ENCODE data around the gene SNX13.
A peak's percentile ranks its signal among the peaks of the same experiment; 100 is the strongest.

SNX13 gene

GRCh38 chr7:17792075-17792936 is 148.0 kb downstream of the SNX13 start:
- DNase-seq (ENCODE audit: low spot score) (no peak), ATAC-seq (ENCODE audit: low read depth) (no peak)
- peaks cover 21% of the 10 kb centered on the region for H3K36me3 ChIP-seq (ENCODE audit: low read depth)
- H3K9me3 ChIP-seq (ENCODE audit: severe bottlenecking), result no peaks in the 10 kb centered on the region
- H3K27ac ChIP-seq (ENCODE audit: poor library complexity, severe bottlenecking), result no peak overlapping the region
- TF ChIP-seq, protein P1, sequence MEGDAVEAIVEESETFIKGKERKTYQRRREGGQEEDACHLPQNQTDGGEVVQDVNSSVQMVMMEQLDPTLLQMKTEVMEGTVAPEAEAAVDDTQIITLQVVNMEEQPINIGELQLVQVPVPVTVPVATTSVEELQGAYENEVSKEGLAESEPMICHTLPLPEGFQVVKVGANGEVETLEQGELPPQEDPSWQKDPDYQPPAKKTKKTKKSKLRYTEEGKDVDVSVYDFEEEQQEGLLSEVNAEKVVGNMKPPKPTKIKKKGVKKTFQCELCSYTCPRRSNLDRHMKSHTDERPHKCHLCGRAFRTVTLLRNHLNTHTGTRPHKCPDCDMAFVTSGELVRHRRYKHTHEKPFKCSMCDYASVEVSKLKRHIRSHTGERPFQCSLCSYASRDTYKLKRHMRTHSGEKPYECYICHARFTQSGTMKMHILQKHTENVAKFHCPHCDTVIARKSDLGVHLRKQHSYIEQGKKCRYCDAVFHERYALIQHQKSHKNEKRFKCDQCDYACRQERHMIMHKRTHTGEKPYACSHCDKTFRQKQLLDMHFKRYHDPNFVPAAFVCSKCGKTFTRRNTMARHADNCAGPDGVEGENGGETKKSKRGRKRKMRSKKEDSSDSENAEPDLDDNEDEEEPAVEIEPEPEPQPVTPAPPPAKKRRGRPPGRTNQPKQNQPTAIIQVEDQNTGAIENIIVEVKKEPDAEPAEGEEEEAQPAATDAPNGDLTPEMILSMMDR (IDR thresholded peaks at IDR 0.05; ENCODE audit: poor library complexity, severe bottlenecking), result no peak
- no peak overlapping the region for H3K4me3 ChIP-seq (ENCODE audit: severe bottlenecking)
- no peaks in the 10 kb centered on the region for H3K27me3 ChIP-seq (ENCODE audit: insufficient read depth, poor library complexity, severe bottlenecking)
- H3K4me1 ChIP-seq (ENCODE audit: insufficient read depth, poor library complexity, severe bottlenecking), result no peaks in the 10 kb centered on the region

DNA sequence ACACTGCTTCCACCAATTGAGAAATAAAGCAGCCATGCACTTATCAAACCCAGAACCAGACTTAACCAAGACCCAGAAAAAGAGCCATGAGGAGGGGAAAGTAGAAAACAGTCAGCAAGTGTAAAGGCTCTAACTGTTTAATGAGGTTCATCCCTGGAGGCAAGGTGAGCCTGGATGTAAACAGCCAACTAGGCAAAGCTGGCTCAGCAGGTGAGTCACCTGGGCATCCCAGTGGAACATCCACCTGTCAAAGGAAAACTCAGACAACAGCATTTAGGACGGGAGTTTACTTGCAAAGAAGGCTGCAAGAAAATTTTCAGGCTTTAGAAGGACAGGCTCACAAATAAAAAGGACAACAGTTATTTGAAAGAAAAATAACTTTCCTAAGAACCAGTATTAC is 153.0 kb downstream of the SNX13 start:
- Histone ChIP-seq H3K9me3 (ENCODE audit: severe bottlenecking) (no peaks in the 10 kb centered on the region), H3K4me1 (ENCODE audit: insufficient read depth, poor library complexity, severe bottlenecking) (peaks cover 6% of the 10 kb centered on the region), H3K4me3 (ENCODE audit: severe bottlenecking) (no peak overlapping the region), H3K27me3 (ENCODE audit: insufficient read depth, poor library complexity, severe bottlenecking) (no peaks in the 10 kb centered on the region), H3K27ac (ENCODE audit: poor library complexity, severe bottlenecking) (no peak overlapping the region), H3K36me3 (ENCODE audit: low read depth) (peaks cover 4% of the 10 kb centered on the region; the same call in 1 of the 2 replicates)
- no peak for DNase-seq (ENCODE audit: low spot score)
- TF ChIP-seq, protein P1 (IDR thresholded peaks at IDR 0.05; ENCODE audit: poor library complexity, severe bottlenecking), result no peak
- ATAC-seq (ENCODE audit: low read depth), result peak; percentile 73

DNA sequence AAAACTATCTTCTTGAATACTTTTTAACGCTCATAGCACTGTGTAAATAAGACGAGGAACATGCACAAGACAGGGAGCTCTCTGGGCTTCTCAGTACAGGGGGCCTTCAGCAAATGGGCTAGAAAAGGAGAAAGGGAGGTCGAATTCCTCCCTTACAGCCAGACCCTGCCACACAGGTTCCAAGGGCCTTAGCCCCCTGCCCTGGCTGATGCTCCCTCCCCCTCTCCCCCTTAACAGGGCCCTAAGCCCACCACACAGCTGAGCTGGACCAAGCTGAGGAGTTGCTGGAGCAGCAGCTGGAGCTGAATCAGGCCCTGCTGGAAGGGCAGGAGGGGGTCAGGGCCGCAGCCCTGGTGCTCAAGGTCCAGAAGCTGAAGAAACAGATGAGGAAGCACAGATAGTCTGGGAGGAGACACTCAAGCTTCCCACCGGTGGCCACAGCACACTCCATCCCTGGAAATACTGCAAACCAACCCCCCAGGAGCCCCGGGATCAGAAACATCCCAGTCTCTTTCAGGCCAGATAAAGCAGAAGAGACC is 153.9 kb downstream of the SNX13 start:
- Histone ChIP-seq H3K4me3 (ENCODE audit: severe bottlenecking) (no peak overlapping the region), H3K27me3 (ENCODE audit: insufficient read depth, poor library complexity, severe bottlenecking) (no peaks in the 10 kb centered on the region), H3K36me3 (ENCODE audit: low read depth) (peaks cover 4% of the 10 kb centered on the region; the same call in 1 of the 2 replicates), H3K27ac (ENCODE audit: poor library complexity, severe bottlenecking) (no peak overlapping the region), H3K9me3 (ENCODE audit: severe bottlenecking) (no peaks in the 10 kb centered on the region), H3K4me1 (ENCODE audit: insufficient read depth, poor library complexity, severe bottlenecking) (peaks cover 13% of the 10 kb centered on the region)
- TF ChIP-seq, protein P1 (IDR thresholded peaks at IDR 0.05; ENCODE audit: poor library complexity, severe bottlenecking), result no peak
- ATAC-seq (ENCODE audit: low read depth) (no peak), DNase-seq (ENCODE audit: low spot score) (no peak)

DNA sequence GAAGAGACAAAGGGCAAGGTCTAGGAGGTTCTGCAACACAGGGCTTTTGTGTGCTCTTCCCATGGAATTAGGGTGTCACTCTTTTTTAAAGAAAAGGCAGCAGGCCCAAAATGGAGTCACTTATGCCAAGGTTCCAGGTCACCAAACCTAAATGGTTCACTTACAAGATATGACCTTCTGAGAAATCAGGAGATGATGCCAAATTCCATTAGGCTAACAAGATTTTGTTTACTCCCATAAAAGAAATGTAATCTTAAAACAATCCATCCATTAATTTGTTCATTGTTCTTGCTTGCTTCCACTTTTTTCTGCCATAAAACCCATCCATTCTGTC is 158.1 kb downstream of the SNX13 start:
- no peak for DNase-seq (ENCODE audit: low spot score)
- ATAC-seq (ENCODE audit: low read depth), result no peak
- TF ChIP-seq, protein P1 (IDR thresholded peaks at IDR 0.05; ENCODE audit: poor library complexity, severe bottlenecking), result no peak
- peaks cover 13% of the 10 kb centered on the region for H3K4me1 ChIP-seq (ENCODE audit: insufficient read depth, poor library complexity, severe bottlenecking)
- no peak overlapping the region for H3K4me3 ChIP-seq (ENCODE audit: severe bottlenecking)
- H3K27ac ChIP-seq (ENCODE audit: poor library complexity, severe bottlenecking), result no peak overlapping the region
- no peaks in the 10 kb centered on the region for H3K9me3 ChIP-seq (ENCODE audit: severe bottlenecking)
- no peaks in the 10 kb centered on the region for H3K27me3 ChIP-seq (ENCODE audit: insufficient read depth, poor library complexity, severe bottlenecking)
- H3K36me3 ChIP-seq (ENCODE audit: low read depth), result no peaks in the 10 kb centered on the region
